ENCODE measurements around the gene ZFYVE28.

The ZFYVE28 gene

DNA sequence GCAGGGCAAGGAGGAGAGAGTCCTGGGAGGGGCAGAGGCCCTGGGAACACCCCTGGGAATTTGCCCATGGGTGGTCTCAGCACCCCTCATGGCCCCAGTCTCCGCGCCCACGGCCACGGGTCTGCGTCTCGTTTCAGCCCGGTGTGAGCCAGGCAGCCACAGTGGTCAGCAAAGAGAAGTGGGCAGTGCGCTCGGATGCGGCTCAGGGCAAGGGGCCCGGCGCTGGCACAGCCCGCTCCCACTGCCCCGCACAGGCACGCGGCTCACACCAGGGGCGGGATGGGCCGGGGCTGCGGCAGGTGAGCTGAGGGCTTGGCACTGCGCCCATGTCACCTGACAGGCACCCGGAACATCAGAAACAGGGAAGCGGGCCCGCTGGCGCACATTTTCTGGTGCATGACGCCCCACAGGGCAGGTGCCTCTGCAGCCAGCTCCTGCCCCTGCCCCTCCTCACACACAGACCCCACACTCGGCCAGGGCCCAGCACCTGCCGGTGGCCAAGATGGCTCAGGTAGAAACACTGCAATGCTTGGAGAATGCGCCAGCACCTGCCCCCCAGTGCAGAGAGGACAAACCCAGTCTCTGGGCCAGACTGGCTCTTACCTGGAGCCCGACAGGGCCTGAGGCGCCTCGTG is 114.6 kb downstream of the ZFYVE28 start:
- POLR2A ChIA-PET, result no interaction called here
- CTCF ChIA-PET, result no interaction called here
- no peak overlapping the region for H3K4me3 ChIP-seq (ENCODE audit: low read depth, low read length)
- no peak for DNase-seq (ENCODE audit: low read depth, low spot score)
- TF ChIP-seq CTCF (IDR thresholded peaks at IDR 0.05; ENCODE audit: insufficient read depth, low read length, missing control alignments), result no peak

DNA sequence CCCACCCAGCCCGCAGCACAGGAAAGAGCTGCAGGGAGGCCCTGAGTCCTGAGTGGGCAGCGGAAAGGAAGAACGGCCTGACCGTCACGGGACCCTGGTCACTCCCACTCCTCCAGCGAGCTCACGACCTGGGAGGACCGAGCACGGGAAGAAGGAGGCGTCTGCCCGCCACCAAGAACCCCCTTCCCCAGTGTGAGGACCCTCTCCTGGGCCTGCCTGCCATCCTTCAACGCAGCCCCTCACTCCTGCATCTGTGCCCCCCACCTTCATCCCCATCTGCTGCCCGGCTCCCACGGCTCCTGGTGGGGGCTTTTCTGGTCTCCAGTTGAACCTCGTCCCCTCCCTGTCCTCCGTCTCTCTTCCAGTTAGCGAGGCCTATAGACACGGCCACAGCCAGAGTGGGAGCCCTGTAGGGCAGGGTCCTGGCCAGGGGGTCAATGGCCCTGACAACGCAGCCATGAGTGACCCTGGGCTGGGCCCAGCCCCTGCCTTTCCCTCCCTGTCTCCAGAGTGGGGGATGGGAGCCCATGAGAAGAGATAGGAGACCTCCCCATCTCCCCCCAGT is 115.2 kb downstream of the ZFYVE28 start:
- ChIA-PET CTCF (no interaction called here), POLR2A (no interaction called here)
- no peak for TF ChIP-seq CTCF (IDR thresholded peaks at IDR 0.05; ENCODE audit: insufficient read depth, low read length, missing control alignments)
- H3K4me3 ChIP-seq (ENCODE audit: low read depth, low read length), result no peak overlapping the region
- DNase-seq (ENCODE audit: low read depth, low spot score), result no peak

- no peak for TF ChIP-seq CTCF (IDR thresholded peaks at IDR 0.05; ENCODE audit: insufficient read depth, low read length, missing control alignments)
- POLR2A ChIA-PET, result no interaction called here
- no peak for DNase-seq (ENCODE audit: low read depth, low spot score)
- CTCF ChIA-PET, result no interaction called here
- no peak overlapping the region for H3K4me3 ChIP-seq (ENCODE audit: low read depth, low read length)
These were observed 115.9 kb downstream of the ZFYVE28 start for GRCh38 chr4:2302387-2303119.

DNA sequence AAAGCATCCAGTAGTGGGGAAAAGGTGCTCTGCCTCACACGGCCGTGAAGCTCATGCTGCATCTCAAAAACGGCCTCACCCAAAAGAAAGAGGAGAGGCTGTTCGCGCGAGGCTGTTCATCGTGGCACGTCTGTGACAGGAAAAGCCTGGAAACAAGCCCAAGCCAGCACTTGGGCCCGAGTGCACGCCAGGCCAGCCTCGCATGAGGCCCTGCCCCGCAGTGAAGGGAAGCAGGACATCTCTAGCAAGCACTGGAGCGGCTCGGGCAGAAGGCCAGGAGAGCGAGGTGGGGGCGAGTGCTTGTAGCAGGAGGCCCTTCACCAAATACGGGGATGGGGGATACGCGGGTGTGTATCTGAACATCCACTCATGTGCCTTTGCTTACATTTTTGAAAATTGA is 116.6 kb downstream of the ZFYVE28 start:
- ChIA-PET CTCF (no interaction called here), POLR2A (no interaction called here)
- DNase-seq (ENCODE audit: low read depth, low spot score), result no peak
- TF ChIP-seq CTCF (IDR thresholded peaks at IDR 0.05; ENCODE audit: insufficient read depth, low read length, missing control alignments), result no peak
- H3K4me3 ChIP-seq (ENCODE audit: low read depth, low read length), result no peak overlapping the region

DNA sequence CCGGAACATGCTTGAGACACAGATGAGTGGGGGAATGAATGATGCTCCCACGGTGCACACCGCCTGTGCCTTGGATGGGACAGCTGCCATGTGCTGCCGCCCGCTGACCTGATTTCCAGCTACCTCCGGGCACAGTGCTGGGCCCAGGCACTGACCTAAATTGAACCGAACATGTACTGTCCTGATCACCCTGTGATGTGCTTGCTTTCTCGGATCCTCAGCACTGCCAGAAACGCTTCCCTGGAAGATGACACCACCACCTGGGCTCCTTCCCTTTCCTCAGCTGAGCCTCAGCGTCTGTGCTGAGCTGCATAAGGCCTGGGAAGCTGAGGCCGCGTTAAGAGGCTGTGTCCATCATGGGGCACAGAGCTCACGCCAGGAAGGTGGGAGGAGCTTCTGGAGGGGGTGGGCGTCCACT is 117.2 kb downstream of the ZFYVE28 start:
- H3K4me3 ChIP-seq (ENCODE audit: low read depth, low read length), result no peak overlapping the region
- ChIA-PET POLR2A (no interaction called here), CTCF (no interaction called here)
- DNase-seq (ENCODE audit: low read depth, low spot score), result no peak
- no peak for TF ChIP-seq CTCF (IDR thresholded peaks at IDR 0.05; ENCODE audit: insufficient read depth, low read length, missing control alignments)

DNA sequence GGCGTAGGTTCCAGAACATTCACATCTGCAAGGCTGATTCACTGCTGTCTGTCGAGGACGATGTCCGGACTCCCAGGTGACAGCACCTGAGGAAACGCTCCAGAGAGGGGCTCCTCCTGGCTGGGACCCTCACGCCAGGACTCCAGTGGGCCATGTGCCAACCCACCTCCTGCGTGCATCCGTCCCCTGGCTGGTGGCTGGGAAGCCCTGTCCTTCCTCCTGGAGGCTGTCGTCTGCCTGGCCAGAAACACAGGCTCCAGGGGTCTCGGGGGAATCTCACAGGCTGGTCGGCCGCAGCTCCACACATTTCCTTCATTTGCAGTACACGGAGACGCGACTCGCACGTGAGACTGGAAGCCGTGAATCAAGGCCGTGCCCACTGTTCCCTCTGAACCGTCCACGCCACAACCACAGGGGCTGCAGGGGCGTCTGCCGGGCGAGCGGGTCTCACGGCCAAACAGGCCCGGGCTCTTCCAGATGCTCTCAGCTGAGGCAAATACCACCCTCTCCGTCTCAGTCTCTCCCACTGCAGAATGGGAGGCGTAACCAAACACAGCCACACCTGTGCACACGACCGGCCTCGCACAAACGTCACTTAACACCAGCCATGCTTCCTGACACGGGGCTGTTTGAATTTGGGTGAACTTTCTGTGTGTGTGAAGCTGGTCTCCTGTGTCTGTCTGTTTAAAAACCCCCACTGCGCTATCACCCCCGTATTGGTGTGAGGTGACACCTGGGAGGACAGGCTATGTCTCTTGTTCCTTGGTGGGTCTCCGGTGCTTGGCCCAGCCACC is 117.8 kb downstream of the ZFYVE28 start:
- ChIA-PET POLR2A (no interaction called here), CTCF (no interaction called here)
- no peak for TF ChIP-seq CTCF (IDR thresholded peaks at IDR 0.05; ENCODE audit: insufficient read depth, low read length, missing control alignments)
- no peak for DNase-seq (ENCODE audit: low read depth, low spot score)
- H3K4me3 ChIP-seq (ENCODE audit: low read depth, low read length), result no peak overlapping the region
